Left lung (tissue), 10 donors: ENCODE data around the gene WDR7. TPM values are rescaled to one million over a fixed set of nuclear protein-coding genes. Genes with fewer than 3 reads are reported as not detected.

Source experiments
- ATAC-seq: fragments of 200-7000 bp; cut with Tn5 transposase; one replicate; pipeline ENCODE4 v1.9.1; 2020; ENCODE audit warnings: moderate library complexity
- DNase-seq, 4 donors: peaks; one replicate each; pipeline ENCODE4 v3.0.0-alpha.2; 2013 to 2020
- H3K27ac ChIP-seq, 2 donors: fragments of 200-600 bp; sonication (generic) in 1 of 2; one replicate each; pipeline versions ENCODE4 v1.5.0 to v1.8.0; 2020 to 2021
- H3K27me3 ChIP-seq, 2 donors: fragments of 200-600 bp; sonication (generic) in 1 of 2; one replicate each; pipeline versions ENCODE4 v1.5.0 to v1.8.0; 2020 to 2021
- H3K36me3 ChIP-seq, 2 donors: fragments of 200-600 bp; sonication (generic) in 1 of 2; one replicate each; pipeline versions ENCODE4 v1.5.0 to v1.8.0; 2020 to 2021
- H3K4me1 ChIP-seq, 2 donors: fragments of 200-600 bp; one replicate each; pipeline ENCODE4 v1.8.0; 2021
- H3K4me3 ChIP-seq, 2 donors: fragments of 200-600 bp; sonication (generic) in 1 of 2; one replicate each; pipeline versions ENCODE4 v1.5.0 to v1.8.0; 2020 to 2021; ENCODE audit warnings: mild to moderate bottlenecking in 1 of 2
- H3K9me3 ChIP-seq, 2 donors: fragments of 200-600 bp; sonication (generic) in 1 of 2; one replicate each; pipeline versions ENCODE4 v1.5.0 to v1.8.0; 2020 to 2021
- CTCF ChIP-seq, 2 donors: fragments of 200-600 bp; sonication (generic) in 1 of 2; IDR thresholded peaks; one replicate each; pipeline versions ENCODE4 v1.5.0 to v1.8.0; 2021; ENCODE audit warnings: antibody characterized with exemption in 2 of 2
- intact Hi-C, 2 donors: fragments of 100-400 bp; cut with DNase I; formaldehyde crosslinking; loops; one replicate each; pipeline versions ENCODE4 v1.11.2 to v1.14.2; 2022
- polyA plus RNA-seq, 6 donors: library from polyadenylated mRNA; unstranded; fragments of 120-200 nt; gene quantifications; one replicate each; pipeline ENCODE4 v1.2.1, GENCODE V29; 2013; ENCODE audit not compliant: insufficient read length in 6 of 6
- total RNA-seq, 2 donors: library from RNA; stranded (reverse); fragmentation: NEBNext Ultra II Directional; extraction: Animal tissue kit (Norgen Biotek cat#: 25700); gene quantifications; one replicate each; pipeline ENCODE4 v1.2.1, GENCODE V29; 2021
- donor health status: DM: no; HTN: yes; CAD: no.
- donor health status: DM: no; HTN: no; CAD: no.

WDR7 gene
- total and polyA plus RNA-seq, 8 donors: 10.9 to 37.7 (median 12.8) TPM

GRCh38 chr18:57052173-57052572 lies 401.0 kb downstream of the WDR7 start:
- ATAC-seq (no peak), DNase-seq (no peak)
- H3K4me3 ChIP-seq: no peak overlapping the region
- intact Hi-C loops: no loop called here
- TF ChIP-seq CTCF (IDR thresholded peaks at IDR 0.05): no peak
- no peak overlapping the region for H3K27ac ChIP-seq
- no peaks in the 10 kb centered on the region for H3K36me3 ChIP-seq
- no peaks in the 10 kb centered on the region for H3K4me1 ChIP-seq
- H3K9me3 ChIP-seq: no peaks in the 10 kb centered on the region
- no peaks in the 10 kb centered on the region for H3K27me3 ChIP-seq

GRCh38 chr18:57052759-57053158 lies 401.6 kb downstream of the WDR7 start:
- intact Hi-C loops: no loop called here
- no peak for TF ChIP-seq CTCF (IDR thresholded peaks at IDR 0.05)
- Histone ChIP-seq H3K4me1 (no peaks in the 10 kb centered on the region), H3K27me3 (no peaks in the 10 kb centered on the region), H3K9me3 (no peaks in the 10 kb centered on the region), H3K27ac (no peak overlapping the region), H3K4me3 (no peak overlapping the region), H3K36me3 (no peaks in the 10 kb centered on the region)
- no peak for ATAC-seq
- no peak for DNase-seq

- H3K4me1 ChIP-seq: no peaks in the 10 kb centered on the region
- intact Hi-C loops: no loop called here
- no peak for TF ChIP-seq CTCF (IDR thresholded peaks at IDR 0.05)
Measured at GRCh38 chr18:57054891-57055290, 403.7 kb downstream of the WDR7 start.

GRCh38 chr18:57057890-57058289 lies 406.7 kb downstream of the WDR7 start:
- Histone ChIP-seq H3K36me3 (no peaks in the 10 kb centered on the region), H3K27ac (no peak overlapping the region), H3K27me3 (peaks cover 0 to 7% of the 10 kb centered on the region in 2 donors), H3K4me1 (no peaks in the 10 kb centered on the region), H3K4me3 (no peak overlapping the region), H3K9me3 (no peaks in the 10 kb centered on the region)
- DNase-seq (no peak), ATAC-seq (no peak)
- no peak for TF ChIP-seq CTCF (IDR thresholded peaks at IDR 0.05)
- intact Hi-C loops: no loop called here

More at GRCh38 chr18:57054891-57055290, 403.7 kb downstream of the WDR7 start:
- peaks cover 0 to 7% of the 10 kb centered on the region in 2 donors for H3K27me3 ChIP-seq
- ATAC-seq: no peak
- no peaks in the 10 kb centered on the region for H3K9me3 ChIP-seq
- no peaks in the 10 kb centered on the region for H3K36me3 ChIP-seq
- no peak for DNase-seq
- H3K4me3 ChIP-seq: no peak overlapping the region
- H3K27ac ChIP-seq: no peak overlapping the region

GRCh38 chr18:57058734-57059133 lies 407.6 kb downstream of the WDR7 start:
- TF ChIP-seq CTCF (IDR thresholded peaks at IDR 0.05): no peak

More at GRCh38 chr18:57058734-57059133, 407.6 kb downstream of the WDR7 start:
- H3K27ac ChIP-seq: no peak overlapping the region
- no peak for ATAC-seq
- peaks cover 0 to 7% of the 10 kb centered on the region in 2 donors for H3K27me3 ChIP-seq
- H3K36me3 ChIP-seq: no peaks in the 10 kb centered on the region
- H3K4me3 ChIP-seq: no peak overlapping the region
- intact Hi-C loops: no loop called here
- H3K9me3 ChIP-seq: no peaks in the 10 kb centered on the region
- no peak for DNase-seq
- no peaks in the 10 kb centered on the region for H3K4me1 ChIP-seq
